ENCODE results near the gene SULT4A1.

Gene SULT4A1

DNA sequence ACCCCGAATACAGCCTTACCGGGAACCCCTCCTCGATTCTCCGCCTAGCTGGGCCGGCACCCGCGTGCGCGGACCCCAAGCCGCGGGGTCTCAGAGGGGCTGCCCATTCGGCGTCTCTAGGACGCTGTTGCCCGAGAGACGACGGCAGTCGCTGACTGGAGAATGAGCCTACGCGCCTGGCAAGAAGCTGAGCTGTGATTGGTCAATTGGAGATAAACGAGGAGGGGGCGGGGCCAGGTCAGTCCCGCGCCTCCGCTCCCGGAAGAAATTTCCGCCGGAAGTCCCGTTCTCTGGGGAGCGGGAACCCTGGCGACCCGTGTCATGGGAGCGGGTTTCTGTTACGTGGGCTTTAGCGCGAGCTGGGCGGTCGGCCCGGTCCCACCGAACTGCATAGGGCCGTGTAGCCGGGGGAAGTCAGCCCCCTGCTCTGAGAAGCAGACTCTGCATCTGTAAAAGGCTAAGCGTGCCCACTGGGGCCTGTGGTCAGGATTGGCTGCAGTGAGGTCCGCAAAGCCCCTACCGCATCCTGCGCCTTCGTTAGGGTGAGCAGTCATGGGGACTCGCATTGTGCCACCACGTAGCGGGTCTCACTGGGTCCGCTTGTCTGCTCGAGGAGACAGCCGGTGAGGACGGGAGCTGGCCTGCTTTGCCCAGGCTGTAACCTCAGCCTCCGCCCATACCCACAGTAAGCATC lies 50.0 kb downstream of the SULT4A1 start, which contains the start of gene EFCAB6:
Gene EFCAB6, minus strand, starts transcription at position 157 of the 694 bp plus-strand sequence. CDS start 29,987 bp downstream, outside the sequence.
- peak; percentile 86 to 87 for DNase-seq (ENCODE audit: low read depth in 2 of 2)

DNA sequence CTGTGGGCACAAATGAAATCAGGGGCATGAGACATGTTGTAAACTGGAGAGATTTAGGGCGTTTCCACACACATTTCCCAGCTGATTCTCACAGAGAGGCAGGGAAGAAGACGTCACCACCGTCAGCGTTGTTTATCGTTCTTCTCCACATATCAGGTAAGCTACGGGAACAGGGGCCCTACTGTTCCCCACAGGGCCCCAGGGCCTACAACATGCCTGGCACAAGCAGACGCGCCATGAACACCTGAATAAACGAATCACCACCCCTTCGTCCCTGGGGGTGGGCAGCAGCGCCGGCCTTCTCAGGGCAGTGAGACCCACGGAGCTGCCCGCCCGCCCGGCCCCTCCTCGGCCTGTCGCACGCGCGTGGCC lies 50.5 kb downstream of the SULT4A1 start:
- no peak for DNase-seq (ENCODE audit: low read depth in 2 of 2)

GRCh38 chr22:43802897-43803495 lies 59.3 kb downstream of the SULT4A1 start:
- DNase-seq (ENCODE audit: low read depth in 2 of 2): no peak

DNA sequence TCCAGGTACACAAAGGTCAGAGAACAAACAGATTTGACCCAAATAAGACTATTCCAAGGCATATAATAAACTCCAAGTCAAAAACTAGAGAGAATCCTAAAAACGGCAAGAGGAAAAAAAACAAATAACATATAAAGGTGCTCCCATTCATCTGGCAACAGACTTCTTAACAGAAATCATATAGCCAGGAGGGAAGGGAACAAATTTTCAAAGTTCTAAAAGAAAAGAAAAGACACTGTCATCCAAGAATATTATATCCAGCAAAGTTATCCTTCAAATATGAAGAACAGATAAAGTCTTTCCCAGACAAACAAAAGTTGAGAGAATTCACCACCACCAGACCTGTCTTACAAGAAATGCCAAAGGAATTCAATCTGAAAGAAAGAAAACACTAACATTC lies 61.3 kb downstream of the SULT4A1 start:
- DNase-seq (ENCODE audit: low read depth in 2 of 2): no peak

GRCh38 chr22:43798492-43798891 lies 63.8 kb downstream of the SULT4A1 start:
- DNase-seq (ENCODE audit: low read depth in 2 of 2): no peak

GRCh38 chr22:43796567-43796966 lies 65.7 kb downstream of the SULT4A1 start:
- no peak for DNase-seq (ENCODE audit: low read depth in 2 of 2)

DNA sequence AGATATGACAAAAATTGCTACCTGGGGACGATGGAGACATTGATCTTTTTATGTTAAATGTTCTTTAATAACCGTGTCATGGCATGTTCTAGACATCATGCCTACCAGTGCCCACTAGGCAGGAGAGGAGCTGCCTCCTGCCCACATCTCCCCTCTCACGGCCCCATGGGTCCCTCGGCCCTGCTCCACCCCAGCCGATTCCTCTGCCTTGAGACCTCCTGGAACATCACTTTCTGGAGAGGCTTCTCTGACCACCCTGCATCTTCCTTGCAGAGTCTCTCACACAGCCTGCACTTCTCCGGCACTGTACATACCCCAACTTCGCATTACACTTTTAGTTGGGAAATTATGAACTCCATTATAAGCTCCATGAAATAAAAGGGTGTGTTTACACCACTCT lies 67.0 kb downstream of the SULT4A1 start:
- DNase-seq (ENCODE audit: low read depth in 2 of 2): no peak

DNA sequence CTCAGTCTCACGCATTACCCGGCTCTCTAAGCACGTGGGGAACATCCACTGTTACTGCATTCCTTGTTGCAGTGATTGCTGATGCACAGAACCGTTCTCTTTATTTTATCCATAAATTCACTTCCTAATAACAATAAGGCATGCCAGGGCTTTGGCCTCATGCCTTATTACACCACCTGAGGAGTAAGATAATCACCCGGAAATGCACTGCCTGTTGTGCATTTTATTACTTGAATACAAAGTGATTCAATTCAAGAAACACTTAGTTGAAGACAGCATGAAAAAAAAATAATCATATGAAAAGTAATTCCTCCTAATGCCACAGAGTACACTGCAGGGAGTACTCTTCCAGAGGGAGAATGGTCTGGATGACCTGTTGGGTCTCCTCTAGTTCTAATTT lies 69.4 kb downstream of the SULT4A1 start:
- DNase-seq (ENCODE audit: low read depth in 2 of 2): no peak

DNA sequence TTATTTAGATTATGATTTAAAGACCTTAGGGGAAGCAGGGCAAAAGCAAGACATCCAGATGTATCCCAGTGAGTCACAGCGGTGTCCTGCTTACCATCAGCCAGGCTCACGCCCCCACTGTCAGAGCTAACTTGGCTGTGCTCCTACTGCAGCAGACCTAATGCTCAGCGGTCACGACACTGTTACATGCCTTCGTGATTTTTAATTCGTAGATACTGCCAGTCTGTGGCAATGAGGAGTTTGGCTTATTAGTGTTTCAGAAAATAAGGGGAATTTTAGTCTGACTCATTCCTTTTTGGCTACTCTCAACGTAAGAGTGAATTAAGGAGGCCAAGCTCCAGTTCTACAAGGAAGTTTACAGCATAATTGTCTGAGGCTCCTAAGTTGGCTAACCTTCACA lies 72.9 kb downstream of the SULT4A1 start:
- DNase-seq (ENCODE audit: low read depth in 2 of 2): no peak

GRCh38 chr22:43783777-43784176 lies 78.5 kb downstream of the SULT4A1 start:
- no peak for DNase-seq (ENCODE audit: low read depth in 2 of 2)

DNA sequence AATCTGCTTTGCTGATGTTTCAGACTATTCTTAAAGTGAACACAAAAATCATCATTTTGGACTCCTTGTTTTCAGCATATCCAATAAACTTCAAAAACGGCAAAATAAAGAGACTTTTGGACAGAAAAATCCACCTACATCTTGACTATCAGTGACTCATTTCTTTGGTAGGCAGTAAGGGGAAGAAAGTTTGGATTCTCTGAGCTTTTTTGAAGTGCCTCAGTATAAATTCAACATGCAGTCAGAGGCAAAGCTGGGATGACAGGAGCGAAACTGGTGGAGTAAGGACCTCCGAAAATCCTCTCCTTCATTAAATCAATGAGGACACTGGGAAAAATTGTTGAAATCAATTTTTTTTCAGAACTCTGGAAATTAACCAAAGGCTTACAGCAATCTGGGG lies 79.9 kb downstream of the SULT4A1 start:
- no peak for DNase-seq (ENCODE audit: low read depth in 2 of 2)

GRCh38 chr22:43777286-43777685 lies 85.0 kb downstream of the SULT4A1 start:
- no peak for DNase-seq (ENCODE audit: low read depth in 2 of 2)

GRCh38 chr22:43776081-43776670 lies 86.1 kb downstream of the SULT4A1 start:
- DNase-seq (ENCODE audit: low read depth in 2 of 2): no peak

Measured in activated CD4-positive, alpha-beta T cell treated with anti-CD3 and anti-CD28 coated beads for 24 hours (primary cell).